GM12878 (cell line): ENCODE measurements around the gene HS3ST3A1. TPM values are rescaled to one million over a fixed set of nuclear protein-coding genes. Genes with fewer than 3 reads are reported as not detected.

Experiments used
- ATAC-seq: fragments of 200-7000 bp; cut with Tn5 transposase; 3 replicates; pipeline ENCODE4 v1.9.1; 2020; ENCODE audit warnings: mild to moderate bottlenecking, moderate library complexity
- BruUV-seq: library from RNA; stranded (reverse); fragments of 400-500 nt; replicated peaks from 2 replicates; lab custom pipeline; 2021; lab: Mats Ljungman, UMichigan
- CTCF ChIA-PET: fragments of 300-600 bp; sonication (Branson Sonifier 250); formaldehyde crosslinking; extraction: SDS; loops from one replicate; lab custom pipeline; 2021; ENCODE audit warnings: inconsistent platforms; lab: Yijun Ruan, JAX
- POLR2A ChIA-PET: fragments of 350-600 bp; formaldehyde crosslinking; extraction: SDS; loops from one replicate; lab custom pipeline; 2021; ENCODE audit warnings: inconsistent platforms; lab: Charles Lee
- RAD21 ChIA-PET: fragments of 300-600 bp; sonication (Branson Sonifier 250); formaldehyde crosslinking; loops from one replicate; lab custom pipeline; 2023; ENCODE audit warnings: antibody characterized with exemption; ENCODE audit not compliant: unreplicated experiment; lab: Charles Lee
- SMC1A ChIA-PET: fragments of 300-600 bp; sonication (Branson Sonifier 250); formaldehyde crosslinking; loops from one replicate; lab custom pipeline; 2023; ENCODE audit not compliant: unreplicated experiment, uncharacterized antibody; lab: Charles Lee
- DNase-seq: peaks from one replicate; pipeline ENCODE4 v3.0.0-alpha.2; 2011; ENCODE audit warnings: low read depth, low spot score
- FAIRE-seq: peaks from 3 replicates; lab custom pipeline; 2011; peaks lifted over from hg19 to GRCh38; lab: Jason Lieb, UNC
- H2AFZ ChIP-seq: 2 replicates; pipeline ENCODE4 v1.6.0; 2011; ENCODE audit warnings: low read depth, low read length, control low read depth; ENCODE audit not compliant: control insufficient read depth
- H3K27ac ChIP-seq: 2 replicates; pipeline ENCODE4 v1.5.1; 2011; ENCODE audit warnings: control low read depth; ENCODE audit not compliant: control insufficient read depth, insufficient read depth
- H3K27me3 ChIP-seq, 2 experiments: replicated peaks in 1 of 2; 2 replicates each; pipeline versions ENCODE4 v1.6.0 to v1.6.1; 2011; ENCODE audit warnings: low read length in 1 of 2; ENCODE audit not compliant: control insufficient read depth in 2 of 2, insufficient read depth in 2 of 2
- H3K36me3 ChIP-seq, 2 experiments: 2 replicates each; pipeline ENCODE4 v1.5.1; 2011; ENCODE audit warnings: low read length in 1 of 2; ENCODE audit not compliant: control insufficient read depth in 2 of 2, insufficient read depth in 2 of 2
- H3K4me1 ChIP-seq: 2 replicates; pipeline ENCODE4 v1.6.1; 2011; ENCODE audit warnings: mild to moderate bottlenecking, low read length, moderate library complexity, mixed read lengths; ENCODE audit not compliant: control insufficient read depth, insufficient read depth
- H3K4me2 ChIP-seq: 2 replicates; pipeline ENCODE4 v1.6.0; 2011; ENCODE audit warnings: control low read depth; ENCODE audit not compliant: control insufficient read depth, insufficient read depth
- H3K4me3 ChIP-seq: fragments of 200-600 bp; sonication (generic); 2 replicates; pipeline ENCODE4 v1.5.1; 2016
- H3K79me2 ChIP-seq: 2 replicates; pipeline ENCODE4 v1.6.0; 2011; ENCODE audit warnings: low read length; ENCODE audit not compliant: control insufficient read depth, insufficient read depth
- H3K9ac ChIP-seq: 2 replicates; pipeline ENCODE4 v1.8.0; 2011; ENCODE audit warnings: low read length, control low read depth, mixed read lengths; ENCODE audit not compliant: control insufficient read depth, insufficient read depth
- H3K9me3 ChIP-seq: replicated peaks from 3 replicates; pipeline ENCODE4 v1.5.1; 2011; ENCODE audit warnings: mild to moderate bottlenecking, low read length; ENCODE audit not compliant: control insufficient read depth, insufficient read depth
- H4K20me1 ChIP-seq: 2 replicates; pipeline ENCODE4 v1.6.0; 2011; ENCODE audit not compliant: control insufficient read depth, insufficient read depth
- ASH2L ChIP-seq: fragments of 300-600, 200-600 bp; sonication (generic); IDR thresholded peaks from 2 replicates; pipeline ENCODE4 v1.6.1; 2017; ENCODE audit warnings: low read depth, mild to moderate bottlenecking, borderline replicate concordance
- CHD1 ChIP-seq: IDR thresholded peaks from 2 replicates; pipeline ENCODE4 v1.6.1; 2012; ENCODE audit warnings: low read depth, low read length, improper control_type of control experiment
- CHD4 ChIP-seq: fragments of 200-600 bp; sonication (generic); IDR thresholded peaks from 2 replicates; pipeline ENCODE4 v1.6.1; 2016; ENCODE audit warnings: mild to moderate bottlenecking
- CREB1 ChIP-seq: IDR thresholded peaks from 2 replicates; pipeline ENCODE4 v1.6.1; 2012; ENCODE audit warnings: low read depth, mild to moderate bottlenecking, inconsistent platforms
- E2F8 ChIP-seq: fragments of 450-650 bp; IDR thresholded peaks from 2 replicates; pipeline ENCODE4 v1.6.1; 2018; ENCODE audit warnings: mild to moderate bottlenecking, low read depth, moderate library complexity; ENCODE audit not compliant: partially characterized antibody
- EED ChIP-seq: sonication (generic); IDR thresholded peaks from 2 replicates; pipeline ENCODE4 v1.6.1; 2016; ENCODE audit warnings: antibody characterized with exemption, low read depth
- IRF3 ChIP-seq: fragments of 450-650 bp; IDR thresholded peaks from 2 replicates; pipeline ENCODE4 v1.6.1; 2014; ENCODE audit warnings: mild to moderate bottlenecking
- RAD51 ChIP-seq: fragments of 450-650 bp; IDR thresholded peaks from 2 replicates; pipeline ENCODE4 v1.6.1; 2016; ENCODE audit warnings: moderate library complexity, mild to moderate bottlenecking, inconsistent platforms
- RELA ChIP-seq: fragments of 450-650 bp; IDR thresholded peaks from 2 replicates; pipeline ENCODE4 v1.8.0; 2014; ENCODE audit warnings: borderline replicate concordance; ENCODE audit not compliant: partially characterized antibody
- SMARCA5 ChIP-seq: fragments of 450-650 bp; IDR thresholded peaks from 2 replicates; pipeline ENCODE4 v1.6.1; 2017; ENCODE audit warnings: mild to moderate bottlenecking
- ZNF274 ChIP-seq: IDR thresholded peaks from one replicate; pipeline ENCODE4 v1.8.0; 2011; ENCODE audit not compliant: insufficient read length, insufficient read depth
- ZNF592 ChIP-seq: fragments of 450-650 bp; IDR thresholded peaks from 2 replicates; pipeline ENCODE4 v1.6.1; 2017; ENCODE audit warnings: mild to moderate bottlenecking, moderate library complexity
- WGBS: methylation state at CpG from one replicate; pipeline ENCODE4 v1.1.6; 2016; ENCODE audit warnings: low lambda C conversion rate; ENCODE audit not compliant: insufficient replicate concordance, insufficient coverage; ENCODE audit errors: missing lambda C conversion rate; 5-methylcytosine and 5-hydroxymethylcytosine counted together
- in situ Hi-C: fragments of 300-500 bp; cut with MboI; formaldehyde crosslinking; loops from 9 replicates; pipeline ENCODE4 v1.14.3; 2018; ENCODE audit warnings: mixed read lengths
- intact Hi-C: fragments of 100-400 bp; cut with micrococcal nuclease; formaldehyde crosslinking; loops from one replicate; pipeline ENCODE4 v1.14.2; 2022; ENCODE audit not compliant: unreplicated experiment
- polyA plus RNA-seq, 11 experiments: library from polyadenylated mRNA; depleted of rRNA in 4 of 11; unstranded in 6 of 11; stranded (reverse) in 5 of 11; fragments of >200 nt; fragmentation: Nextera tagmentation in 4 of 11; fragmentation: Illumina TruSeq in 1 of 11; extraction: Ambion mirVana in 4 of 11; extraction: Trizol in 1 of 11; gene quantifications; 1 replicate in 1 of 11; 2 replicates in 10 of 11; pipeline versions ENCODE4 v1.2.1 to v1.2.3, GENCODE V29; 2011 to 2016; ENCODE audit warnings: inconsistent platforms in 2 of 11, missing spikeins in 2 of 11, low read depth in 1 of 11
- total RNA-seq, 4 experiments: library from RNA; depleted of rRNA in 3 of 4; stranded (reverse); fragments of >200 nt in 3 of 4; fragmentation: Illumina TruSeq in 1 of 4; extraction: Trizol in 1 of 4; gene quantifications; 2 replicates each; pipeline versions ENCODE4 v1.2.1 to v1.2.3, GENCODE V29; 2013 to 2021
- TF ChIP-seq, protein P1 (sequence below): fragments of 450-650 bp; IDR thresholded peaks from 2 replicates; pipeline ENCODE4 v1.6.1; 2017; ENCODE audit warnings: mild to moderate bottlenecking, low read depth, inconsistent platforms; ENCODE audit not compliant: poor library complexity, severe bottlenecking

Gene HS3ST3A1
- total and polyA plus RNA-seq, 10 of the 15 experiments (the other 5 are each of a cell fraction or from before 2014, with no cell fraction given) = 0.24 to 0.26 TPM; not detected in 8

DNA sequence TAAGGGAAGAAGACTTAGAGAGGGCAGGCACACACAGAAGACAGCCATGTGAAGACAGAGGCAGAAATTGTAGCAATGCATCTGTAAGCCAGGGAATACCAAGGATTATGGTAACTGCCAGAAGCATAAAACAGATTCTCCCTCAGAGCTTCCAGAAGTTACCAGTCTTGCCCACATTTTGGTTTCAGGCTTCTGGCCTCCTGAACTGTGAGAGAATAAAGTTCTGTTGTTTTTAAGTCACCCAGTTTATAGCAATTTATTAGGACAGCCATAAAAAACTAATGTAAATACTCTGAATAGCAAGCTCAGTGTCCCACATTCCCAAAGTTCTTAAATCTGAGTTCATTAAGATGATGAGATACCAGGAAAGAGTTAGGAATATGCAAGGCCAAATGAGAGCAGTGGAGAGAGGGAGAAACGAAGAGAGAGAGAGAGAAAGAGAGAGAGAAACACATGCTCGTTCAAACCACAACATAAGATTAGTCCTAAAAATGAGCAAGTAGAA is 123.4 kb downstream of the HS3ST3A1 start:
- in situ Hi-C loops (no loop called here), intact Hi-C loops (no loop called here)
- H3K36me3 ChIP-seq = no peaks in the 10 kb centered on the region
- no peaks in the 10 kb centered on the region for H4K20me1 ChIP-seq
- FAIRE-seq (no peak), DNase-seq (no peak), ATAC-seq (no peak)
- ChIA-PET CTCF (no interaction called here), SMC1A (interaction anchor here (0.6 to 1.2 kb wide), 4 partner anchors 17 to 555 kb away, joined by 3 to 4 read pairs (median 3); no protein-coding TSS in a partner anchor), RAD21 (no interaction called here), POLR2A (no interaction called here)
- WGBS = 0% methylated on average over 2 of the region's 2 CpGs
- H3K4me3 ChIP-seq = no peak overlapping the region
- H3K27ac ChIP-seq = no peak overlapping the region
- H3K4me1 ChIP-seq = no peaks in the 10 kb centered on the region
- no peaks in the 10 kb centered on the region; the same call in 2 of the 3 replicates for H3K9me3 ChIP-seq
- no peaks in the 10 kb centered on the region for H3K79me2 ChIP-seq
- no peaks in the 10 kb centered on the region for H3K27me3 ChIP-seq
- H2AFZ ChIP-seq = no peak overlapping the region
- H3K4me2 ChIP-seq = no peak overlapping the region
- H3K9ac ChIP-seq = no peak overlapping the region
- no TSS peak for BruUV-seq
- TF ChIP-seq ZNF274 (no peak), SMARCA5 (no peak), IRF3 (no peak), CREB1 (no peak), RAD51 (no peak), ZNF592 (no peak), CHD1 (no peak), RELA (no peak), E2F8 (no peak), EED (no peak), CHD4 (no peak), ASH2L (no peak)
- TF ChIP-seq, protein P1, sequence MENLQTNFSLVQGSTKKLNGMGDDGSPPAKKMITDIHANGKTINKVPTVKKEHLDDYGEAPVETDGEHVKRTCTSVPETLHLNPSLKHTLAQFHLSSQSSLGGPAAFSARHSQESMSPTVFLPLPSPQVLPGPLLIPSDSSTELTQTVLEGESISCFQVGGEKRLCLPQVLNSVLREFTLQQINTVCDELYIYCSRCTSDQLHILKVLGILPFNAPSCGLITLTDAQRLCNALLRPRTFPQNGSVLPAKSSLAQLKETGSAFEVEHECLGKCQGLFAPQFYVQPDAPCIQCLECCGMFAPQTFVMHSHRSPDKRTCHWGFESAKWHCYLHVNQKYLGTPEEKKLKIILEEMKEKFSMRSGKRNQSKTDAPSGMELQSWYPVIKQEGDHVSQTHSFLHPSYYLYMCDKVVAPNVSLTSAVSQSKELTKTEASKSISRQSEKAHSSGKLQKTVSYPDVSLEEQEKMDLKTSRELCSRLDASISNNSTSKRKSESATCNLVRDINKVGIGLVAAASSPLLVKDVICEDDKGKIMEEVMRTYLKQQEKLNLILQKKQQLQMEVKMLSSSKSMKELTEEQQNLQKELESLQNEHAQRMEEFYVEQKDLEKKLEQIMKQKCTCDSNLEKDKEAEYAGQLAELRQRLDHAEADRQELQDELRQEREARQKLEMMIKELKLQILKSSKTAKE = no peak
